Fibroblast of the aortic adventitia (primary cell): ENCODE measurements around the gene MKKS. TPM values are rescaled to one million over a fixed set of nuclear protein-coding genes. Genes with fewer than 3 reads are reported as not detected.

Experiments
- DNase-seq: peaks from one replicate; pipeline ENCODE4 v3.0.0-alpha.2; 2010; ENCODE audit warnings: low read depth
- H3K4me3 ChIP-seq: 2 replicates; pipeline ENCODE4 v1.5.1; 2011; ENCODE audit warnings: low read depth, mild to moderate bottlenecking, control low read depth, low read length, moderate library complexity
- CTCF ChIP-seq: IDR thresholded peaks from 2 replicates; pipeline ENCODE4 v1.5.1; 2011; ENCODE audit warnings: mild to moderate bottlenecking, low read length, control low read depth, inconsistent platforms; ENCODE audit not compliant: insufficient read depth
- total RNA-seq: library from RNA; depleted of rRNA; stranded (reverse); fragments of >200 nt; gene quantifications from 2 replicates; pipeline ENCODE4 v1.2.3, GENCODE V29; 2012; ENCODE audit warnings: low replicate concordance

Gene MKKS
- total RNA-seq, 1 donor: 16.8 TPM

GRCh38 chr20:10367943-10368701 lies 65.9 kb downstream of the MKKS start:
- no peak overlapping the region for H3K4me3 ChIP-seq
- no peak for TF ChIP-seq CTCF

DNA sequence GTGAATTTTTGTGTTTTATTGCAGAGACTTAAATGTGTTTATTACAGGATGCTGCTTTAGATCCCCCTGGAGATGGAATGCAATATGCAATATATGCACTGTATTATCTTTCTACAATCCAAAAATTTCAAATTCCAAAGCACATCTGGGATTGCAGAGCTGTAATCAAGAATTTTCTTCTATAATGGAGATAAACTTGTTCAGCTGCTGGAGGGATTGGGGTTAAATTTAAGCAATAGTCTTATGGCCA lies 66.4 kb downstream of the MKKS start:
- no peak for DNase-seq
- no peak overlapping the region for H3K4me3 ChIP-seq
- no peak for TF ChIP-seq CTCF

More at GRCh38 chr20:10367943-10368701, 65.9 kb downstream of the MKKS start:
- DNase-seq: no peak

DNA sequence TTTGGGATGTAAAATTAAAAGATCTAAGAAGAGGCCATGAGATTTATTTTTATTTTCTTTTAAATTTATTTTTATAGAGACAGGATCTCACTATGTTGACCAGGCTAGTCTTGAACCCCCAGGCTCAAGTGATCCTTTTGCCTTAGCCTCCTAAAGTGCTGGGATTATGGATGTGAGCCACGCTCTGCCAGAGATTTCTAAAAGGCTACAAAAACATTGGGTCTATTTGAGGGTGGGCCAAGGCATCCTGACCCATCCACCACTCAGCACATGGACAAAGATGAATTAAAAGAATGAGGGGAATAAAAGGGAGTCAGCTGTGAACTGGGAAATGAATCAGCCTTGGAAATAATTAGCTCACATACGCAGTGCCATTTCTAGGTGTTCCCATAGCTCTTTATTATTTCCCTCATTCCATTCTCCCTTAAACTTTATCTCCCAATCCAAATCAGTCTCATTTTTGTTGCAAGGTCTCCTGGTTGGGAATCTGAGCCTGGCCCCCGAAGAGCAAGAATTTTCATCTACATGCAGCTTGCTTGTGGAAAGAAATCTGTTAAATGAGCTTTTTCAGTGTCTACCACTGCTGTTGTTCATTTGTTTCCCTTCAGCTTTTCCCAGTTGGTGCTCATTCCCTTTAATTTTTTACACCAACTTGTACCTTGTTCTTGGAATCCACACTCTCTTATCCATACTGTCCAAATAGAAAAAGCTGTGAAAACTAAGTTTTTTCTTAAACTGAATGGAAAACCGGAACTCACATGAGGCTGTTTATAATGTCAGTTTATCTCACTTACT lies 66.9 kb downstream of the MKKS start:
- H3K4me3 ChIP-seq: no peak overlapping the region
- no peak for TF ChIP-seq CTCF
- DNase-seq: no peak

DNA sequence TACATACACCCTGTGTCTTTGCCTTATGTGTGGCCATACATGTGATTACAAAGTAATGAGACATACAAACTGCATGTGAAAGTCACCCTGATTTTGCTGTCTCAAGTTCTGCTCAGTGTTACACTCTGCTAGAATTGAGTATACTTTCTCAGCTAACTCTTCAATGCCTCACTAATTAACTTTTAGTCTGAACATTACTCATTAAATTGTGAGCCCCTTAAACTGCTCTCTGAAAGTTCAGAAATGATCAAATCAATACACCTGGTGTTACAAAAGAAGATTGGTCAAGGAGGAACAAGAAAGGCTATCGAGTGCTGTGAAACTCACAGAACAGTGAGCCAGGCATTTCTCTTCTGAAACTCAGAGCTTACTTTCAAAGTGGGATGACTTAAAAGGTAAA lies 71.3 kb downstream of the MKKS start:
- H3K4me3 ChIP-seq: no peak overlapping the region
- no peak for DNase-seq
- TF ChIP-seq CTCF: no peak

DNA sequence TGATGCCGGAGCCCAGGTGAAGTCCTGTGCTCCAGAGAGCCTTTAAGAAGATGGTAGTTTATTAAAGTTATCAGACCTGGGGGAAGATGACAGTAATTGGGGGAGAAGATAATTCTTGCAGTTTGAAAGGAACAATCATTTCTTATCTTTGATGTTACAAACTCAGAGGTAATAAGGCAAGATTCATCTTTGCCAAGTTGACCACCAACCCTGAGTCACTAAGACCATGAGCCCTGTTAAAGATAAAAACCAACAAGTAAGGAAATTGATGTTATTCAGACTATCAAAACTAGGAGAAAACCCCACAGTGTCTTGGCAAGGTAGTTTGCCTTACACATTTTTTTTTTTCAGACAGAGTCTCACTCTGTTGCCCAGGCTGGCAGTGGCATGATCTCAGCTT lies 73.1 kb downstream of the MKKS start:
- TF ChIP-seq CTCF: no peak
- H3K4me3 ChIP-seq: no peak overlapping the region
- DNase-seq: peak; percentile 40

DNA sequence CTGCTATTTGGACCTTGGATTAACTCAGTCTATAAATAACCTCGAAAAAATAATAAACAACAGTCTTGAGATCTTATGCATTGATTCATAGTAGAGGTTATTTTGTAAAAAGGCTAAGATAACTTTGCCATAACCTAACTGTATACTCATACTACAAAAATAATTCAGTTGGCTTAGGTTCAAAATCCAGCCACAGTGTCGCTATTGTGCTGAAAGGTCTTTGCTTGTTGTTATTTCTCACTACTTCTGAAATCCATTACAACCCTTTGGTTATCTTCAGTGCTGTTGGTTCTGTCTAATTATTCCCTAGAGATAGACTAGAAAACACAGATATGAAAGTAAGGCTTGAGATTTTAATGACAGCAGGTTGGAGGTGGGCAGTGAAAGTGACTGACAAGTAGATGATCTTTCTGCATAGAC lies 74.4 kb downstream of the MKKS start:
- DNase-seq: peak; percentile 32
- no peak overlapping the region for H3K4me3 ChIP-seq
- no peak for TF ChIP-seq CTCF
